Stimulated activated CD8-positive, alpha-beta memory T cell treated with anti-CD3 and anti-CD28 coated beads, Interleukin-15, amount 100 ng/mL, for 48 hours (primary cell): ENCODE data around the gene SLC4A11.
"Not testable (repeated sequence)": the region's sequence is repeated elsewhere in the genome, so short reads cannot be mapped to it uniquely, and the experiment has no call there.

ENCODE experiments used
- DNase-seq, 2 donors: peaks; one replicate each; pipeline ENCODE4 v3.0.0-alpha.2; 2020; ENCODE audit warnings: low read depth in 2 of 2

SLC4A11 gene

GRCh38 chr20:3227936-3228749 is 10.8 kb downstream of the SLC4A11 start:
- no peak for DNase-seq

GRCh38 chr20:3227506-3227905 is 11.5 kb downstream of the SLC4A11 start:
- DNase-seq = no peak

- no peak for DNase-seq
Measured at GRCh38 chr20:3226864-3227263, 12.1 kb downstream of the SLC4A11 start.

GRCh38 chr20:3226093-3226492 is 12.9 kb downstream of the SLC4A11 start:
- DNase-seq = no peak

GRCh38 chr20:3224681-3225421 is 14.1 kb downstream of the SLC4A11 start:
- no peak for DNase-seq

- no peak for DNase-seq
Measured at GRCh38 chr20:3223994-3224680, 14.9 kb downstream of the SLC4A11 start.

GRCh38 chr20:3223651-3223993 is 15.4 kb downstream of the SLC4A11 start:
- DNase-seq = no peak

GRCh38 chr20:3222635-3223600 is 16.1 kb downstream of the SLC4A11 start:
- no peak for DNase-seq

- DNase-seq = no peak
Measured at GRCh38 chr20:3221398-3222226, 17.4 kb downstream of the SLC4A11 start.

GRCh38 chr20:3218307-3218988 is 20.5 kb downstream of the SLC4A11 start:
- peak; percentile 63 to 67 for DNase-seq

GRCh38 chr20:3215359-3215917 is 23.6 kb downstream of the SLC4A11 start:
- not testable (repeated sequence) for DNase-seq

- no peak for DNase-seq
Measured at GRCh38 chr20:3213226-3213625, 25.8 kb downstream of the SLC4A11 start.

GRCh38 chr20:3210346-3210745 is 28.6 kb downstream of the SLC4A11 start:
- no peak for DNase-seq

- DNase-seq = no peak
Measured at GRCh38 chr20:3209946-3210317, 29.1 kb downstream of the SLC4A11 start.

GRCh38 chr20:3209257-3209945 is 29.6 kb downstream of the SLC4A11 start, which contains the start of gene ITPA:
Gene ITPA, plus strand, starts transcription at chr20:3209498. Its CDS starts 54 bp downstream, at chr20:3209552.
- DNase-seq = peak; percentile 50 to 59

- no peak for DNase-seq
Measured at GRCh38 chr20:3208786-3209256, 30.2 kb downstream of the SLC4A11 start.

GRCh38 chr20:3204124-3204794 is 34.7 kb downstream of the SLC4A11 start, which contains the start of gene DDRGK1:
Gene DDRGK1, minus strand, starts transcription at chr20:3204682. Its CDS starts 55 bp downstream, at chr20:3204627.
- peak; percentile 80 to 82 for DNase-seq
